A673 (cell line): ENCODE data around the gene ZNF442. TPM values are rescaled to one million over a fixed set of nuclear protein-coding genes. Genes with fewer than 3 reads are reported as not detected.
"Not testable (repeated sequence)": the region's sequence is repeated elsewhere in the genome, so short reads cannot be mapped to it uniquely, and the experiment has no call there.

Experiments used
- BruUV-seq: library from RNA; stranded (reverse); fragments of 400-500 nt; replicated peaks from 2 replicates; lab custom pipeline; 2021; lab: Mats Ljungman, UMichigan
- CTCF ChIA-PET: fragments of 300-600 bp; sonication (Branson Sonifier 250); formaldehyde crosslinking; loops from one replicate; lab custom pipeline; 2022; ENCODE audit warnings: antibody characterized with exemption; lab: Charles Lee
- POLR2A ChIA-PET: fragments of 300-600 bp; sonication (Branson Sonifier 250); formaldehyde crosslinking; loops from one replicate; lab custom pipeline; 2022; ENCODE audit warnings: antibody characterized with exemption; ENCODE audit not compliant: low non-redundant PET; lab: Charles Lee
- DNase-seq: peaks from one replicate; pipeline ENCODE4 v3.0.0-alpha.2; 2015; ENCODE audit warnings: low spot score
- H3K27ac ChIP-seq: fragments of 200-600 bp; sonication (generic); 2 replicates; pipeline ENCODE4 v1.5.1; 2016; ENCODE audit warnings: mixed run types, low read depth, mild to moderate bottlenecking, mixed read lengths, antibody characterized with exemption, low read length; ENCODE audit not compliant: poor library complexity, severe bottlenecking
- H3K27me3 ChIP-seq: fragments of 200-600 bp; sonication (generic); replicated peaks from 2 replicates; pipeline ENCODE4 v1.6.1; 2017; ENCODE audit warnings: mixed run types, low read depth, mild to moderate bottlenecking, mixed read lengths, antibody characterized with exemption, low read length; ENCODE audit not compliant: insufficient read depth, poor library complexity
- H3K36me3 ChIP-seq: fragments of 200-600 bp; sonication (generic); 2 replicates; pipeline ENCODE4 v1.6.1; 2016; ENCODE audit warnings: mixed run types, mild to moderate bottlenecking, mixed read lengths, antibody characterized with exemption, low read length; ENCODE audit not compliant: insufficient read depth, poor library complexity, severe bottlenecking
- H3K4me1 ChIP-seq: fragments of 200-600 bp; sonication (generic); 2 replicates; pipeline ENCODE4 v1.6.1; 2017; ENCODE audit warnings: mixed run types, mild to moderate bottlenecking, mixed read lengths, antibody characterized with exemption, low read length; ENCODE audit not compliant: insufficient read depth, poor library complexity, severe bottlenecking
- H3K4me3 ChIP-seq: fragments of 200-600 bp; sonication (generic); 2 replicates; pipeline ENCODE4 v1.5.1; 2016; ENCODE audit warnings: low read depth, mixed run types, mild to moderate bottlenecking, mixed read lengths, low read length; ENCODE audit not compliant: poor library complexity, severe bottlenecking
- H3K9me3 ChIP-seq: fragments of 200-600 bp; sonication (generic); 2 replicates; pipeline ENCODE4 v1.6.1; 2016; ENCODE audit warnings: mixed run types, low read depth, mild to moderate bottlenecking, mixed read lengths, antibody characterized with exemption, low read length; ENCODE audit not compliant: poor library complexity, severe bottlenecking
- CTCF ChIP-seq: fragments of 300-800, 200-600 bp; sonication (generic); conservative IDR thresholded peaks from 2 replicates; pipeline ENCODE4 v1.5.1; 2017; ENCODE audit warnings: low read depth, mild to moderate bottlenecking, antibody characterized with exemption, low read length, moderate library complexity, mixed read lengths
- EZH2 ChIP-seq: fragments of 200-600 bp; sonication (generic); IDR thresholded peaks from 2 replicates; pipeline ENCODE4 v1.6.1; 2017; ENCODE audit warnings: borderline replicate concordance, low read depth, mild to moderate bottlenecking, mixed read lengths, antibody characterized with exemption, low read length; ENCODE audit not compliant: poor library complexity, severe bottlenecking
- intact Hi-C: fragments of 100-400 bp; cut with micrococcal nuclease; formaldehyde crosslinking; loops from one replicate; pipeline ENCODE4 v1.10.0; 2022; ENCODE audit not compliant: unreplicated experiment
- total RNA-seq: library from RNA; stranded (reverse); gene quantifications from 2 replicates; pipeline ENCODE4 v1.2.3, GENCODE V29; 2021

The ZNF442 gene
- total RNA-seq, 1 experiment from 2014 or later: 0.86 TPM

DNA sequence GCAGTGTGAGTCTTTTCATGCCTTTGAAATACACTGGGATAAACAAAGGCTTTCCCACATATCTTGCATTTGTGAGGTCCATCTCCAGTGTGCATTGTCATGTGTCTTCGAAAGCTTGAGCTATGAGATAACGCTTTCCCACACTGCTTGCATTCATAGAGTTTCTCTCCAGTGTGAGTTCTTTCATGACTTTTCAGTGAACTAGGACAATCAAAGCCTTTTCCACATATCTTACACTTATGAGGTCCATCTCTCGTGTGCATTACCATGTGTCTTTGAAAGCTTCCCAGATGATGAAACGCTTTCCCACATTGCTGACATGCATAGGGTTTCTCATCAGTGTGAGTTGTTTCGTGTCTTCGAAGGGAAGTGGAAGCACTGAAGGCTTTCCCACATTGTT is 25.7 kb upstream of the ZNF442 start:
- H3K36me3 ChIP-seq, H3K4me1 ChIP-seq, H3K9me3 ChIP-seq, POLR2A ChIA-PET, H3K27ac ChIP-seq, H3K27me3 ChIP-seq, DNase-seq, BruUV-seq, intact Hi-C loops, CTCF ChIA-PET, H3K4me3 ChIP-seq: not testable (repeated sequence)

- H3K36me3 ChIP-seq, H3K27me3 ChIP-seq, H3K27ac ChIP-seq, H3K4me3 ChIP-seq, H3K4me1 ChIP-seq, DNase-seq, POLR2A ChIA-PET, H3K9me3 ChIP-seq, BruUV-seq, intact Hi-C loops, CTCF ChIA-PET: not testable (repeated sequence)
Measured at GRCh38 chr19:12386365-12386764, 20.9 kb upstream of the ZNF442 start.

DNA sequence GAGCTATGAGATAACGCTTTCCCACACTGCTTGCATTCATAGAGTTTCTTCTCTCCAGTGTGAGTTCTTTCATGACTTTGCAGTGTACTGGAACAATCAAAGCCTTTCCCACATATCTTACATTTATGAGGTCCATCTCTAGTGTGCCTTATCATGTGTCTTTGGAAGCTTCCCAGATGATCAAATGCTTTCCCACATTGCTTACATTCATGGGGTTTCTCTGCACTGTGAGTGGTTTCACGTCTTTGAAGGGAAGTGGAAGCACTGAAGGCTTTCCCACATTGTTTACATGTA is 14.9 kb upstream of the ZNF442 start:
- H3K36me3 ChIP-seq: no peaks in the 10 kb centered on the region
- no peaks in the 10 kb centered on the region for H3K4me1 ChIP-seq
- intact Hi-C loops: no loop called here
- H3K9me3 ChIP-seq: peaks cover 15% of the 10 kb centered on the region
- no peak overlapping the region for H3K27ac ChIP-seq
- no peaks in the 10 kb centered on the region for H3K27me3 ChIP-seq
- H3K4me3 ChIP-seq: no peak overlapping the region
- DNase-seq: no peak
- CTCF ChIA-PET: no interaction called here
- POLR2A ChIA-PET: no interaction called here
- BruUV-seq: no TSS peak
- TF ChIP-seq EZH2 (no peak), CTCF (no peak)

DNA sequence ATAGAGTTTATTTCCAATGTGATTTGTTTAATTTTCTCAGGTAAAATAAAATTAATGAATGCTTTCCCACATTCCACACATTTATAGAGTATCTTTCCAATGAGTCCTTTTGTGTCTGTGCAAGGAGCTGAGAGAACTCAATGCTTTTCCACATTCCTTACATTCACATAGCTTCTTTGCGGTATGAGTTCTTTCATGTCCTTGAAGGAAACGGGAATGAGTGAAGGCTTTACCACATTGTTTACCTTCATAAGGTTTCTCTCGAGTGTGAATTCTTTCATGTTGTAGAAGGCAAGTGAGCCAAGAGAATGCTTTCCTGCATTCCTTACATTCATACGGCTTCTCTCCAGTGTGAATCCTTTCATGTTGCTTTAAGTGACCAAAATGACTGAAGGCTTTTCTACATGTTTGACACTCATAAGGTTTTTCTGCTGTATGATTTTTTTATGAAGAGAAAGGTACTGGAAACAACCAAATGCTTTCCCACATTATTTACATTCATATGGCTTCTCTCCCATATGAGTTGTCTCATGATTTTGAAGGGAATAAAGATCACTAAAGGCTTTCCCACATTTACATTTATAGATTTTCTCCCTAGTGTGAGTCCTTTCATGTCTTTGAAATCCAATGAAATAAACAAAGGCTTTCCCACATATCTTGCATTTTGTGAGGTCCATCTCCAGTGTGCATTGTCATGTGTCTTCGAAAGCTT is 14.4 kb upstream of the ZNF442 start:
- no peaks in the 10 kb centered on the region for H3K4me1 ChIP-seq
- POLR2A ChIA-PET: no interaction called here
- H3K4me3 ChIP-seq: no peak overlapping the region
- CTCF ChIA-PET: no interaction called here
- H3K27me3 ChIP-seq: no peaks in the 10 kb centered on the region
- TF ChIP-seq CTCF (no peak), EZH2 (no peak)
- no peak overlapping the region for H3K27ac ChIP-seq
- intact Hi-C loops: no loop called here
- H3K36me3 ChIP-seq: no peaks in the 10 kb centered on the region
- peaks cover 15% of the 10 kb centered on the region for H3K9me3 ChIP-seq
- BruUV-seq: no TSS peak
- no peak for DNase-seq
